ENCODE data around the gene MIER3. TPM values are rescaled to one million over a fixed set of nuclear protein-coding genes. Genes with fewer than 3 reads are reported as not detected.

The MIER3 gene
- total and polyA plus RNA-seq, 7 experiments from 2014 or later = 5.5 to 35.0 (median 21.1) TPM

GRCh38 chr5:56951126-56951945 is 587 bp downstream of the MIER3 start:
- H3K27me3 ChIP-seq (ENCODE audit: control insufficient read depth in 2 of 2, insufficient read depth in 2 of 2, low read length in 2 of 2) = peaks cover 0 to 5% of the 10 kb centered on the region in 2 donors
- H3K27ac ChIP-seq (ENCODE audit: low read depth, low read length) = peak overlapping the region; percentile 73
- H3K36me3 ChIP-seq (ENCODE audit: control insufficient read depth in 2 of 3, insufficient read depth in 3 of 3, low read length in 3 of 3) = no peaks in the 10 kb centered on the region
- H3K27ac Mint-ChIP-seq = peak overlapping the region in 8 of 9 donors; percentile 84 to 95 (median 88)
- H3K4me3 Mint-ChIP-seq = peak overlapping the region; percentile 89 to 98 (median 96)
- CTCF ChIA-PET = interaction anchor here (1.1 to 1.5 kb wide), 2 partner anchors 50 to 188 kb away, joined by 3 to 4 read pairs; no protein-coding TSS in a partner anchor
- POLR2A ChIA-PET = interaction anchor here (0.6 to 1.4 kb wide), 7 partner anchors 10 to 230 kb away, joined by 3 to 8 read pairs (median 5); partner anchors contain the start of gene GPBP1
- peaks cover 6 to 10% of the 10 kb centered on the region in 2 donors for H3K4me1 ChIP-seq (ENCODE audit: control insufficient read depth in 2 of 2, insufficient read depth in 2 of 2, low read length in 2 of 2)
- intact Hi-C loops (cut with micrococcal nuclease) = loop anchor here (5.0 kb wide), 3 partner anchors 134 to 1854 kb away; partner anchors contain the start of gene MAP3K1 (in 1 of the 2)
- H3K36me3 Mint-ChIP-seq = peaks cover 0 to 6% (median 0%) of the 10 kb centered on the region in 5 donors
- H3K27me3 Mint-ChIP-seq = peaks cover 3 to 37% (median 19%) of the 10 kb centered on the region in 5 donors
- H3K9me3 ChIP-seq (ENCODE audit: control insufficient read depth in 2 of 3, low read length in 3 of 3) = no peaks in the 10 kb centered on the region
- H3K4me3 ChIP-seq (ENCODE audit: low read length) = peak overlapping the region; percentile 75
- peak in 7 of 9 donors; percentile 6 to 53 (median 18) for DNase-seq
- no peaks in the 10 kb centered on the region for H3K9me3 Mint-ChIP-seq
- peaks cover 18 to 32% (median 22%) of the 10 kb centered on the region in 7 donors for H3K4me1 Mint-ChIP-seq
- ATAC-seq = peak; percentile 44

- Mint-ChIP-seq H3K36me3 (peaks cover 0 to 11% (median 5%) of the 10 kb centered on the region in 5 donors), H3K27me3 (peaks cover 0 to 31% (median 19%) of the 10 kb centered on the region in 5 donors), H3K27ac (peak overlapping the region; percentile 80 to 95 (median 88)), H3K4me1 (peaks cover 21 to 35% (median 24%) of the 10 kb centered on the region in 7 donors), H3K9me3 (no peaks in the 10 kb centered on the region), H3K4me3 (peak overlapping the region; percentile 89 to 98 (median 96))
- POLR2A ChIA-PET = interaction anchor here (0.6 to 1.4 kb wide), 8 partner anchors 11 to 231 kb away, joined by 3 to 8 read pairs (median 4); partner anchors contain the start of gene GPBP1
- Histone ChIP-seq H3K27ac (ENCODE audit: low read depth, low read length) (peak overlapping the region; percentile 73), H3K4me3 (ENCODE audit: low read length) (peak overlapping the region; percentile 75), H3K4me1 (ENCODE audit: control insufficient read depth in 2 of 2, insufficient read depth in 2 of 2, low read length in 2 of 2) (peaks cover 6 to 10% of the 10 kb centered on the region in 2 donors), H3K9me3 (ENCODE audit: control insufficient read depth in 2 of 3, low read length in 3 of 3) (no peaks in the 10 kb centered on the region), H3K27me3 (ENCODE audit: control insufficient read depth in 2 of 2, insufficient read depth in 2 of 2, low read length in 2 of 2) (peaks cover 0 to 5% of the 10 kb centered on the region in 2 donors), H3K36me3 (ENCODE audit: control insufficient read depth in 2 of 3, insufficient read depth in 3 of 3, low read length in 3 of 3) (peaks cover 0 to 6% (median 0%) of the 10 kb centered on the region in 3 experiments)
- intact Hi-C loops (cut with micrococcal nuclease) = loop anchor here (1.0 to 5.0 kb wide), 5 partner anchors 133 to 1853 kb away; partner anchors contain the start of gene MAP3K1 (in 1 of the 2)
- ATAC-seq (peak; percentile 55), DNase-seq (peak; percentile 18 to 53 (median 42))
- CTCF ChIA-PET = interaction anchor here (1.1 to 1.5 kb wide), 2 partner anchors 49 to 188 kb away, joined by 3 to 4 read pairs; no protein-coding TSS in a partner anchor
Observed at GRCh38 chr5:56950626-56951125, 1.2 kb downstream of the MIER3 start.

- DNase-seq (no peak), ATAC-seq (no peak)
- intact Hi-C loops (cut with micrococcal nuclease) = no loop called here
- no peak overlapping the region for H3K4me3 Mint-ChIP-seq
- H3K9me3 ChIP-seq (ENCODE audit: control insufficient read depth in 2 of 3, low read length in 3 of 3) = no peaks in the 10 kb centered on the region
- ChIA-PET POLR2A (interaction anchor here (0.9 kb wide), 1 partner anchor 631 kb away, joined by 3 read pairs; no protein-coding TSS in a partner anchor), CTCF (no interaction called here)
- no peaks in the 10 kb centered on the region for H3K9me3 Mint-ChIP-seq
- no peaks in the 10 kb centered on the region for H3K27me3 Mint-ChIP-seq
- no peak overlapping the region for H3K27ac Mint-ChIP-seq
- no peaks in the 10 kb centered on the region for H3K27me3 ChIP-seq (ENCODE audit: control insufficient read depth in 2 of 2, insufficient read depth in 2 of 2, low read length in 2 of 2)
- peaks cover 0 to 33% (median 0%) of the 10 kb centered on the region in 3 experiments for H3K36me3 ChIP-seq (ENCODE audit: control insufficient read depth in 2 of 3, insufficient read depth in 3 of 3, low read length in 3 of 3)
- peaks cover 16 to 37% (median 24%) of the 10 kb centered on the region in 7 donors for H3K4me1 Mint-ChIP-seq
- no peak overlapping the region for H3K27ac ChIP-seq (ENCODE audit: low read depth, low read length)
- H3K36me3 Mint-ChIP-seq = peaks cover 0 to 37% (median 21%) of the 10 kb centered on the region in 5 donors
- H3K4me3 ChIP-seq (ENCODE audit: low read length) = no peak overlapping the region
- H3K4me1 ChIP-seq (ENCODE audit: control insufficient read depth in 2 of 2, insufficient read depth in 2 of 2, low read length in 2 of 2) = peaks cover 6 to 10% of the 10 kb centered on the region in 2 donors
Observed at GRCh38 chr5:56947052-56947451, 4.9 kb downstream of the MIER3 start.

- no peak overlapping the region for H3K4me3 ChIP-seq (ENCODE audit: low read length)
- H3K27ac ChIP-seq (ENCODE audit: low read depth, low read length) = no peak overlapping the region
- ATAC-seq (no peak), DNase-seq (no peak)
- CTCF ChIA-PET = no interaction called here
- peaks cover 8 to 74% (median 12%) of the 10 kb centered on the region in 3 experiments for H3K36me3 ChIP-seq (ENCODE audit: control insufficient read depth in 2 of 3, insufficient read depth in 3 of 3, low read length in 3 of 3)
- no peaks in the 10 kb centered on the region for H3K27me3 ChIP-seq (ENCODE audit: control insufficient read depth in 2 of 2, insufficient read depth in 2 of 2, low read length in 2 of 2)
- H3K9me3 Mint-ChIP-seq = no peaks in the 10 kb centered on the region
- peaks cover 5 to 61% (median 32%) of the 10 kb centered on the region in 5 donors for H3K36me3 Mint-ChIP-seq
- intact Hi-C loops (cut with micrococcal nuclease) = no loop called here
- no peak overlapping the region for H3K4me3 Mint-ChIP-seq
- no peaks in the 10 kb centered on the region for H3K27me3 Mint-ChIP-seq
- H3K4me1 ChIP-seq (ENCODE audit: control insufficient read depth in 2 of 2, insufficient read depth in 2 of 2, low read length in 2 of 2) = no peaks in the 10 kb centered on the region
- no peak overlapping the region for H3K27ac Mint-ChIP-seq
- POLR2A ChIA-PET = no interaction called here
- peaks cover 0 to 20% (median 9%) of the 10 kb centered on the region in 7 donors for H3K4me1 Mint-ChIP-seq
- H3K9me3 ChIP-seq (ENCODE audit: control insufficient read depth in 2 of 3, low read length in 3 of 3) = no peaks in the 10 kb centered on the region
Observed at GRCh38 chr5:56941981-56942380, 9.9 kb downstream of the MIER3 start.

- DNase-seq = no peak
- ChIA-PET POLR2A (no interaction called here), CTCF (no interaction called here)
- Mint-ChIP-seq H3K4me1 (peaks cover 0 to 15% (median 6%) of the 10 kb centered on the region in 7 donors), H3K4me3 (no peak overlapping the region), H3K9me3 (no peaks in the 10 kb centered on the region), H3K27me3 (no peaks in the 10 kb centered on the region), H3K36me3 (peaks cover 5 to 63% (median 32%) of the 10 kb centered on the region in 5 donors), H3K27ac (no peak overlapping the region)
- intact Hi-C loops (cut with micrococcal nuclease) = no loop called here
- H3K36me3 ChIP-seq (ENCODE audit: control insufficient read depth in 2 of 3, insufficient read depth in 3 of 3, low read length in 3 of 3) = peaks cover 20 to 81% (median 22%) of the 10 kb centered on the region in 3 experiments
- no peak overlapping the region for H3K27ac ChIP-seq (ENCODE audit: low read depth, low read length)
- no peak for ATAC-seq
- H3K4me1 ChIP-seq (ENCODE audit: control insufficient read depth in 2 of 2, insufficient read depth in 2 of 2, low read length in 2 of 2) = no peaks in the 10 kb centered on the region
- H3K4me3 ChIP-seq (ENCODE audit: low read length) = no peak overlapping the region
- H3K27me3 ChIP-seq (ENCODE audit: control insufficient read depth in 2 of 2, insufficient read depth in 2 of 2, low read length in 2 of 2) = no peaks in the 10 kb centered on the region
- H3K9me3 ChIP-seq (ENCODE audit: control insufficient read depth in 2 of 3, low read length in 3 of 3) = no peaks in the 10 kb centered on the region
Observed at GRCh38 chr5:56938858-56939257, 13.1 kb downstream of the MIER3 start.

- no peaks in the 10 kb centered on the region for H3K27me3 Mint-ChIP-seq
- Histone ChIP-seq H3K4me1 (ENCODE audit: control insufficient read depth in 2 of 2, insufficient read depth in 2 of 2, low read length in 2 of 2) (no peaks in the 10 kb centered on the region), H3K4me3 (ENCODE audit: low read length) (no peak overlapping the region), H3K36me3 (ENCODE audit: control insufficient read depth in 2 of 3, insufficient read depth in 3 of 3, low read length in 3 of 3) (peaks cover 25 to 57% (median 27%) of the 10 kb centered on the region in 3 experiments), H3K9me3 (ENCODE audit: control insufficient read depth in 2 of 3, low read length in 3 of 3) (no peaks in the 10 kb centered on the region), H3K27me3 (ENCODE audit: control insufficient read depth in 2 of 2, insufficient read depth in 2 of 2, low read length in 2 of 2) (no peaks in the 10 kb centered on the region), H3K27ac (ENCODE audit: low read depth, low read length) (no peak overlapping the region)
- ATAC-seq (no peak), DNase-seq (no peak)
- no peaks in the 10 kb centered on the region for H3K9me3 Mint-ChIP-seq
- H3K4me3 Mint-ChIP-seq = no peak overlapping the region
- intact Hi-C loops (cut with micrococcal nuclease) = no loop called here
- H3K4me1 Mint-ChIP-seq = no peaks in the 10 kb centered on the region
- H3K36me3 Mint-ChIP-seq = peaks cover 0 to 54% (median 28%) of the 10 kb centered on the region in 5 donors
- H3K27ac Mint-ChIP-seq = no peak overlapping the region
- ChIA-PET CTCF (interaction anchor here (0.6 kb wide), 1 partner anchor 1038 kb away, joined by 4 read pairs; no protein-coding TSS in a partner anchor), POLR2A (no interaction called here)
Observed at GRCh38 chr5:56934325-56934724, 17.6 kb downstream of the MIER3 start.
